AG10803 (cell line): Measurements from ENCODE around the gene EIF3A.

Experiments
- DNase-seq: peaks from one replicate; pipeline ENCODE4 v3.0.0; 2010; ENCODE audit warnings: low read depth
- H3K4me3 ChIP-seq: 2 replicates; pipeline ENCODE4 v1.5.1; 2011; ENCODE audit warnings: mild to moderate bottlenecking, low read length, control low read depth
- CTCF ChIP-seq: conservative IDR thresholded peaks from 2 replicates; pipeline ENCODE4 v1.5.1; 2011; ENCODE audit warnings: mild to moderate bottlenecking, low read length, control low read depth, inconsistent platforms

Gene EIF3A

GRCh38 chr10:119060107-119060506, 20.5 kb downstream of the EIF3A start:
- no peak for DNase-seq
- no peak for TF ChIP-seq CTCF
- no peak overlapping the region for H3K4me3 ChIP-seq

GRCh38 chr10:119059557-119059956, 21.1 kb downstream of the EIF3A start:
- DNase-seq = no peak
- TF ChIP-seq CTCF = no peak
- H3K4me3 ChIP-seq = no peak overlapping the region

GRCh38 chr10:119058010-119058409, 22.6 kb downstream of the EIF3A start:
- H3K4me3 ChIP-seq = no peak overlapping the region
- no peak for DNase-seq
- TF ChIP-seq CTCF = no peak

GRCh38 chr10:119055472-119055871, 25.1 kb downstream of the EIF3A start:
- no peak overlapping the region for H3K4me3 ChIP-seq
- TF ChIP-seq CTCF = no peak
- no peak for DNase-seq

- no peak for DNase-seq
- no peak for TF ChIP-seq CTCF
Observed at GRCh38 chr10:119051775-119052174, 28.8 kb downstream of the EIF3A start.

GRCh38 chr10:119049777-119050176, 30.8 kb downstream of the EIF3A start:
- no peak overlapping the region for H3K4me3 ChIP-seq
- no peak for DNase-seq
- TF ChIP-seq CTCF = no peak

More at GRCh38 chr10:119051775-119052174, 28.8 kb downstream of the EIF3A start:
- H3K4me3 ChIP-seq = no peak overlapping the region

- TF ChIP-seq CTCF = no peak
- no peak for DNase-seq
Observed at GRCh38 chr10:119049361-119049760, 31.3 kb downstream of the EIF3A start.

More at GRCh38 chr10:119049361-119049760, 31.3 kb downstream of the EIF3A start:
- no peak overlapping the region for H3K4me3 ChIP-seq
